ENCODE results near the gene BSX. TPM values are rescaled to one million over a fixed set of nuclear protein-coding genes. Genes with fewer than 3 reads are reported as not detected.

Gene BSX
- total RNA-seq, 3 donors from 2014 or later (not counting 1 experiment from before 2014, with no cell fraction given) = not detected

DNA sequence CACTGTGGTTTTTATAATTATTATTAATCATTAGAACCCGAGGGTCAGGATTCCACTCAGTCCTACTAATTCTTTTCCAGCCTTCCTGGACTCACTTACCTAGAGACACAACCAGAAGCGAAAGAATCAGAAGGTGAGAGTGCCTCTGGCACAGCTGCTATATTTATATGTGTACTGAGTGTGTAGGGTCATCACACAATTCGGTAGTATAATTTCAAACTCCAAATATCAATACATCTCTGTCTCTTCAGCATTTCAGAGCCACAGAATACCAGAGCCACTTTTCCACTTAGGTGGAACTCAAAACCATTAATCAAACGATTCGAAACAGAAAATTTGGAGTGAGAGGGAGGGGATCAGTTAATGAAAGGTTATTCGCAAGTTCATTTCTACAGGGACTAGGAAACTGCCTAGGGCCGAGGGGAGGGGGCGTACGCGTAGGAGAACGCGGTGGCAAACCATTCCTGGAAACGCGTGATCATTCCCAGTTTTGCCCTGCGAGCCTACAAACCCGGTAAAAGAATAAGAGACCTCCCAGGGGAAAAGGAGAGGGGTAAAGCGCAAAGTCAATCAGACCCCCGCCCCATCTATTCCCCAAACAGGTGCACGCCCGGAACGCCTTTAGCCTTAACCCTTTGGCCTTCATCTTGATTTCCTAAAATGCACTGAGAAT is 5.4 kb downstream of the BSX start:
- no peak overlapping the region for H3K27ac Mint-ChIP-seq
- TF ChIP-seq, protein P1, sequence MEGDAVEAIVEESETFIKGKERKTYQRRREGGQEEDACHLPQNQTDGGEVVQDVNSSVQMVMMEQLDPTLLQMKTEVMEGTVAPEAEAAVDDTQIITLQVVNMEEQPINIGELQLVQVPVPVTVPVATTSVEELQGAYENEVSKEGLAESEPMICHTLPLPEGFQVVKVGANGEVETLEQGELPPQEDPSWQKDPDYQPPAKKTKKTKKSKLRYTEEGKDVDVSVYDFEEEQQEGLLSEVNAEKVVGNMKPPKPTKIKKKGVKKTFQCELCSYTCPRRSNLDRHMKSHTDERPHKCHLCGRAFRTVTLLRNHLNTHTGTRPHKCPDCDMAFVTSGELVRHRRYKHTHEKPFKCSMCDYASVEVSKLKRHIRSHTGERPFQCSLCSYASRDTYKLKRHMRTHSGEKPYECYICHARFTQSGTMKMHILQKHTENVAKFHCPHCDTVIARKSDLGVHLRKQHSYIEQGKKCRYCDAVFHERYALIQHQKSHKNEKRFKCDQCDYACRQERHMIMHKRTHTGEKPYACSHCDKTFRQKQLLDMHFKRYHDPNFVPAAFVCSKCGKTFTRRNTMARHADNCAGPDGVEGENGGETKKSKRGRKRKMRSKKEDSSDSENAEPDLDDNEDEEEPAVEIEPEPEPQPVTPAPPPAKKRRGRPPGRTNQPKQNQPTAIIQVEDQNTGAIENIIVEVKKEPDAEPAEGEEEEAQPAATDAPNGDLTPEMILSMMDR (IDR thresholded peaks at IDR 0.05) = no peak
- ATAC-seq (no peak), DNase-seq (no peak)
- Histone ChIP-seq H3K9me3 (ENCODE audit: control insufficient read depth, insufficient read depth, low read length) (peaks cover 2% of the 10 kb centered on the region), H3K4me3 (ENCODE audit: low read length) (no peak overlapping the region), H3K27me3 (ENCODE audit: control insufficient read depth, insufficient read depth, low read length) (peaks cover 62% of the 10 kb centered on the region), H3K4me1 (ENCODE audit: control insufficient read depth, insufficient read depth, low read length) (peaks cover 6% of the 10 kb centered on the region), H3K27ac (ENCODE audit: low read length) (no peak overlapping the region), H3K36me3 (ENCODE audit: control insufficient read depth, insufficient read depth, low read length) (no peaks in the 10 kb centered on the region)
- intact Hi-C loops (cut with micrococcal nuclease) = no loop called here
- peaks cover 7 to 10% of the 10 kb centered on the region in 2 donors for H3K4me1 Mint-ChIP-seq
- H3K36me3 Mint-ChIP-seq = no peaks in the 10 kb centered on the region
- H3K4me3 Mint-ChIP-seq = no peak overlapping the region
- peaks cover 61 to 81% of the 10 kb centered on the region in 2 donors for H3K27me3 Mint-ChIP-seq (ENCODE audit: low read depth in 2 of 2)
- 18% methylated on average over 16 of the region's 21 CpGs for WGBS (ENCODE audit: insufficient coverage)
- H3K9me3 Mint-ChIP-seq = no peaks in the 10 kb centered on the region

DNA sequence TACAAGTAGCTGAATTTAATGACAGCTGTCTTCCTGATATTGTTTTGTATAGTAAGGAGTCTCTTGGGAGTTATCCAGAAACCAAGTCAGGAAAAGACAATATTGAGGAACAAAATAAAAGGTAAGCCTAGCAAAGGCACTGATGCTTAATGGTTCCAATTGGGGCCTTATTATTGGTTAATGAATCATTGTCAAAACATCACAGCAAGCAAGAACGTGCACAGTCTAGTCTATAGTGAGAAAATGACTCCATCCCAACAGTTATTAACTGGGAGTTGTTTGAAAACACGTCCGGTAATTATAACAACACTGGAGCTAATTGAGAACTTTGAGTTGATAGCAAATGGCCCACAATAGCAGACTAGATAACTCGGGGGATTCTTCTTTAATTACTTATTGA is 17.7 kb downstream of the BSX start:
- WGBS (ENCODE audit: insufficient coverage) = 89% methylated on average over 4 of the region's 4 CpGs
- Histone ChIP-seq H3K27me3 (ENCODE audit: control insufficient read depth, insufficient read depth, low read length) (peaks cover 18% of the 10 kb centered on the region), H3K27ac (ENCODE audit: low read length) (no peak overlapping the region), H3K4me1 (ENCODE audit: control insufficient read depth, insufficient read depth, low read length) (no peaks in the 10 kb centered on the region), H3K4me3 (ENCODE audit: low read length) (no peak overlapping the region), H3K9me3 (ENCODE audit: control insufficient read depth, insufficient read depth, low read length) (no peaks in the 10 kb centered on the region), H3K36me3 (ENCODE audit: control insufficient read depth, insufficient read depth, low read length) (no peaks in the 10 kb centered on the region)
- DNase-seq (no peak), ATAC-seq (no peak)
- Mint-ChIP-seq H3K9me3 (no peaks in the 10 kb centered on the region), H3K4me1 (no peaks in the 10 kb centered on the region), H3K36me3 (peaks cover 4% of the 10 kb centered on the region), H3K4me3 (no peak overlapping the region), H3K27ac (no peak overlapping the region), H3K27me3 (ENCODE audit: low read depth in 2 of 2) (peaks cover 27 to 56% of the 10 kb centered on the region in 2 donors)
- intact Hi-C loops (cut with micrococcal nuclease) = no loop called here
- TF ChIP-seq, protein P1 (IDR thresholded peaks at IDR 0.05) = no peak

DNA sequence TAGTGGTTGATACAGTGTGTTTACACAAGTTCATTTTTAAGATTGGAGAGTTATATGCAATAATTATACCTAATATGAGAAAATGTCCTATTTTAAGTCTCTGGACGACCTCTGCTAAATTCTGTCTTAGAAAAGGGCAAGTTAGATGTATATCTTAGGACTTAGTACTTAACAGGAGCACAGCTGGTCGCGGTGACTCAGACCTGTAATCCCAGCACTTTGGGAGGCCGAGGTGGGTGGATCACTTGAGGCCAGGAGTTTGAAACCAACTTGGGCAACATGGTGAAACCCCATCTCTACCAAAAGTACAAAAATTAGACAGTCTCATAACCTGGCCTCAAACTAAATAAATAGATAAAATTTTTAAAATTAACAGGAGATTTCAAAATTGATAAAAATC is 27.2 kb downstream of the BSX start:
- H3K27ac Mint-ChIP-seq = no peak overlapping the region
- no peak overlapping the region for H3K4me3 Mint-ChIP-seq
- no peak for ATAC-seq
- Histone ChIP-seq H3K27ac (ENCODE audit: low read length) (no peak overlapping the region), H3K4me1 (ENCODE audit: control insufficient read depth, insufficient read depth, low read length) (no peaks in the 10 kb centered on the region), H3K9me3 (ENCODE audit: control insufficient read depth, insufficient read depth, low read length) (no peaks in the 10 kb centered on the region), H3K4me3 (ENCODE audit: low read length) (no peak overlapping the region), H3K27me3 (ENCODE audit: control insufficient read depth, insufficient read depth, low read length) (no peaks in the 10 kb centered on the region), H3K36me3 (ENCODE audit: control insufficient read depth, insufficient read depth, low read length) (no peaks in the 10 kb centered on the region)
- peaks cover 0 to 9% of the 10 kb centered on the region in 2 donors for H3K27me3 Mint-ChIP-seq (ENCODE audit: low read depth in 2 of 2)
- no peak for DNase-seq
- TF ChIP-seq, protein P1 (IDR thresholded peaks at IDR 0.05) = no peak
- intact Hi-C loops (cut with micrococcal nuclease) = no loop called here
- 90% methylated on average over 4 of the region's 4 CpGs for WGBS (ENCODE audit: insufficient coverage)
- peaks cover under 1 to 6% of the 10 kb centered on the region in 2 donors for H3K4me1 Mint-ChIP-seq
- H3K9me3 Mint-ChIP-seq = no peaks in the 10 kb centered on the region
- H3K36me3 Mint-ChIP-seq = no peaks in the 10 kb centered on the region

DNA sequence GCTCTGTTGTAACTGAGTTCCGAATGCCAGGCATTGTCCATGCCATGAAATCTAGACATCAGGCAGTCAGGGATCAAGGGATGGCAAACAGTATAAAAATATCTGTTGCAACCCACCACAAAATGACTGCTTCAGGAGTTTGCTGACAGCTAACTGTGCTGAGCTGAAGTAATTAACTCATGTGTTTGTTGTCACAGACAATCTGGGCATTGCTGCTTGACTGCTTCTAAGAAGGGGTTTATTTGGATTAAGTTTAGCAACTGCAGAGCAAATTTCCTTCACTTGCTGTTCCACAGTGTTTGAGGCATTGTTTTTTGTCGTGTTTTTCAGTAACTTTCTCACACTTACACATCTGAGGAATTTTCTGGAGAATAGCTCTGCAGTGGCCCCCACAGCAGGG is 30.4 kb downstream of the BSX start:
- Mint-ChIP-seq H3K4me3 (no peak overlapping the region), H3K27me3 (ENCODE audit: low read depth in 2 of 2) (peaks cover 0 to 16% of the 10 kb centered on the region in 2 donors), H3K9me3 (no peaks in the 10 kb centered on the region), H3K4me1 (peaks cover 0 to 7% of the 10 kb centered on the region in 2 donors), H3K36me3 (peaks cover 6% of the 10 kb centered on the region), H3K27ac (no peak overlapping the region)
- no peak for ATAC-seq
- intact Hi-C loops (cut with micrococcal nuclease) = no loop called here
- 90% methylated on average over 2 of the region's 2 CpGs for WGBS (ENCODE audit: insufficient coverage)
- no peak overlapping the region for H3K4me3 ChIP-seq (ENCODE audit: low read length)
- no peaks in the 10 kb centered on the region for H3K27me3 ChIP-seq (ENCODE audit: control insufficient read depth, insufficient read depth, low read length)
- H3K27ac ChIP-seq (ENCODE audit: low read length) = no peak overlapping the region
- H3K9me3 ChIP-seq (ENCODE audit: control insufficient read depth, insufficient read depth, low read length) = no peaks in the 10 kb centered on the region
- H3K36me3 ChIP-seq (ENCODE audit: control insufficient read depth, insufficient read depth, low read length) = no peaks in the 10 kb centered on the region
- H3K4me1 ChIP-seq (ENCODE audit: control insufficient read depth, insufficient read depth, low read length) = no peaks in the 10 kb centered on the region
- no peak for DNase-seq
- TF ChIP-seq, protein P1 (IDR thresholded peaks at IDR 0.05) = no peak

Measured in natural killer cell (primary cell).